NT2/D1 (cell line): ENCODE data around the gene CATSPER3.

Experiments
- SUZ12 ChIP-seq: IDR thresholded peaks from 2 replicates; pipeline ENCODE4 v1.6.1; 2011; ENCODE audit not compliant: insufficient read length, insufficient read depth; ENCODE audit errors: extremely low read depth
- YY1 ChIP-seq: IDR thresholded peaks from 2 replicates; pipeline ENCODE4 v1.6.1; 2011; ENCODE audit not compliant: insufficient read length, insufficient read depth
- ZNF274 ChIP-seq: IDR thresholded peaks from 2 replicates; pipeline ENCODE4 v1.6.1; 2011; ENCODE audit warnings: mild to moderate bottlenecking, low read depth, low read length

DNA sequence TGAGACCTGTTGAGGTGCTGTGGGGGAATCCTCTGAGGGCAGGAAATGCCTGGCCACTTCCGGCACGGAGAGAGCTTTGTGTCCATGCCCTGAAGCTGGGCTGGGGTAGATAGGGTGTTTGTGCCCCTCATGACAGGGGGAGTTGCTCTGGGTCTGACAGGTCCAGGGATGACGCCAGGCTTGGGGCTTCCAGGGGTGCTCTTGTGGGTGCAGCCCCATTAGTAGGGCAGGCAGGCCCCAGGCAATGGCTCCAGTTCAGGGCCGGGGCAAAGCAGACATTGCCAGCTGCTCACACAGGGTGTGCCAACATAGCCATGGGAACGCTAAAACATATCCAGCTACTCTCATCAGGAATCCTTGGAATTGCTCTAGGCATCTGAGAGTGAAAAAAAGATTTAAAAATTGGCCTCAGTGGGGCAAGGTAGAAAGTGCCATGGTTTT, 45.3 kb downstream of the CATSPER3 start:
- TF ChIP-seq ZNF274 (no peak), YY1 (no peak), SUZ12 (no peak)
